ENCODE results near the gene MUC2.

Gene MUC2

GRCh38 chr11:1101318-1102089 is 26.8 kb downstream of the MUC2 start:
- no peak overlapping the region for H3K27ac ChIP-seq (ENCODE audit: insufficient read depth, low read length, poor library complexity, severe bottlenecking)
- H3K9me3 ChIP-seq (ENCODE audit: control insufficient read depth, low read length), result no peaks in the 10 kb centered on the region
- H3K4me1 ChIP-seq (ENCODE audit: control insufficient read depth, insufficient read depth, low read length, poor library complexity, severe bottlenecking), result no peaks in the 10 kb centered on the region
- no peaks in the 10 kb centered on the region for H3K27me3 ChIP-seq (replicated peaks; ENCODE audit: control insufficient read depth, insufficient read depth, low read length, poor library complexity, severe bottlenecking)
- no peak for DNase-seq
- no peaks in the 10 kb centered on the region for H3K36me3 ChIP-seq (ENCODE audit: control insufficient read depth, insufficient read depth, low read length)
- no peak overlapping the region for H3K4me3 ChIP-seq (ENCODE audit: insufficient read depth, low read depth, low read length, poor library complexity, severe bottlenecking)

DNA sequence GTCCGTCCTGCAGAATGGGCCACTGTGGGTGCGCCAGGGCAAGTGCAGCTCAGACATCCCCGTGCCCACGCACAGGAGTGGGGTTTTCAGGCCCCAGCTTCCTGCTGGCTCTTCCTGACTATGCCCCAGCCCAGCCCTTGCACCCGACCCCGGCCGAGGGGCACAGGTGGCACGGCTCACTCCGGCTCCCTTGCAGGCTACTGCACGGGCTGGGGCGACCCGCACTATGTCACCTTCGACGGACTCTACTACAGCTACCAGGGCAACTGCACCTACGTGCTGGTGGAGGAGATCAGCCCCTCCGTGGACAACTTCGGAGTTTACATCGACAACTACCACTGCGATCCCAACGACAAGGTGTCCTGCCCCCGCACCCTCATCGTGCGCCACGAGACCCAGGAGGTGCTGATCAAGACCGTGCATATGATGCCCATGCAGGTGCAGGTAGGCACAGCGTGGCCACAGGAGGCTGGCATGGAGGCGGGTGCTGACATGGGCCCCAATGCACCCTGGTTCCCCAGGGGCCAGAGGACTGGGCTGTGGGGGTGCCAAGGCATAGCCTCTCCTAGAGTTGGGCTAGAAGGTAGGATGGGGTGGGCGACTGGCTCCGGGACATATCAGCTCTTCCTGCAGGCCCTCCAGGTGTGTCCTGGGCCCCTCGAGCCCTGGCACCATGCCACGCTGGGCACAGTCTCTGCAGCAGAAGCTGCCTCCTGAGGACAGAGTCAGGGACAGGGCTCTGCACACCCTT is 27.7 kb downstream of the MUC2 start:
- Histone ChIP-seq H3K27me3 (replicated peaks; ENCODE audit: control insufficient read depth, insufficient read depth, low read length, poor library complexity, severe bottlenecking) (no peaks in the 10 kb centered on the region), H3K9me3 (ENCODE audit: control insufficient read depth, low read length) (no peaks in the 10 kb centered on the region), H3K4me1 (ENCODE audit: control insufficient read depth, insufficient read depth, low read length, poor library complexity, severe bottlenecking) (no peaks in the 10 kb centered on the region), H3K27ac (ENCODE audit: insufficient read depth, low read length, poor library complexity, severe bottlenecking) (no peak overlapping the region), H3K4me3 (ENCODE audit: insufficient read depth, low read depth, low read length, poor library complexity, severe bottlenecking) (no peak overlapping the region), H3K36me3 (ENCODE audit: control insufficient read depth, insufficient read depth, low read length) (no peaks in the 10 kb centered on the region)
- no peak for DNase-seq

- H3K27me3 ChIP-seq (replicated peaks; ENCODE audit: control insufficient read depth, insufficient read depth, low read length, poor library complexity, severe bottlenecking), result no peaks in the 10 kb centered on the region
- H3K36me3 ChIP-seq (ENCODE audit: control insufficient read depth, insufficient read depth, low read length), result no peaks in the 10 kb centered on the region
- no peak overlapping the region for H3K27ac ChIP-seq (ENCODE audit: insufficient read depth, low read length, poor library complexity, severe bottlenecking)
- H3K4me3 ChIP-seq (ENCODE audit: insufficient read depth, low read depth, low read length, poor library complexity, severe bottlenecking), result no peak overlapping the region
- DNase-seq, result no peak
- H3K4me1 ChIP-seq (ENCODE audit: control insufficient read depth, insufficient read depth, low read length, poor library complexity, severe bottlenecking), result no peaks in the 10 kb centered on the region
- H3K9me3 ChIP-seq (ENCODE audit: control insufficient read depth, low read length), result no peaks in the 10 kb centered on the region
Observed at GRCh38 chr11:1102996-1103395, 28.3 kb downstream of the MUC2 start.

GRCh38 chr11:1103401-1104360 is 29.0 kb downstream of the MUC2 start:
- Histone ChIP-seq H3K27ac (ENCODE audit: insufficient read depth, low read length, poor library complexity, severe bottlenecking) (no peak overlapping the region), H3K4me1 (ENCODE audit: control insufficient read depth, insufficient read depth, low read length, poor library complexity, severe bottlenecking) (no peaks in the 10 kb centered on the region), H3K4me3 (ENCODE audit: insufficient read depth, low read depth, low read length, poor library complexity, severe bottlenecking) (no peak overlapping the region), H3K36me3 (ENCODE audit: control insufficient read depth, insufficient read depth, low read length) (no peaks in the 10 kb centered on the region), H3K27me3 (replicated peaks; ENCODE audit: control insufficient read depth, insufficient read depth, low read length, poor library complexity, severe bottlenecking) (no peaks in the 10 kb centered on the region), H3K9me3 (ENCODE audit: control insufficient read depth, low read length) (no peaks in the 10 kb centered on the region)
- DNase-seq, result no peak

- H3K9me3 ChIP-seq (ENCODE audit: control insufficient read depth, low read length), result no peaks in the 10 kb centered on the region
- H3K27me3 ChIP-seq (replicated peaks; ENCODE audit: control insufficient read depth, insufficient read depth, low read length, poor library complexity, severe bottlenecking), result no peaks in the 10 kb centered on the region
- no peaks in the 10 kb centered on the region for H3K4me1 ChIP-seq (ENCODE audit: control insufficient read depth, insufficient read depth, low read length, poor library complexity, severe bottlenecking)
- no peak for DNase-seq
- no peaks in the 10 kb centered on the region for H3K36me3 ChIP-seq (ENCODE audit: control insufficient read depth, insufficient read depth, low read length)
- no peak overlapping the region for H3K4me3 ChIP-seq (ENCODE audit: insufficient read depth, low read depth, low read length, poor library complexity, severe bottlenecking)
- no peak overlapping the region for H3K27ac ChIP-seq (ENCODE audit: insufficient read depth, low read length, poor library complexity, severe bottlenecking)
Observed at GRCh38 chr11:1104411-1105182, 29.9 kb downstream of the MUC2 start.

DNA sequence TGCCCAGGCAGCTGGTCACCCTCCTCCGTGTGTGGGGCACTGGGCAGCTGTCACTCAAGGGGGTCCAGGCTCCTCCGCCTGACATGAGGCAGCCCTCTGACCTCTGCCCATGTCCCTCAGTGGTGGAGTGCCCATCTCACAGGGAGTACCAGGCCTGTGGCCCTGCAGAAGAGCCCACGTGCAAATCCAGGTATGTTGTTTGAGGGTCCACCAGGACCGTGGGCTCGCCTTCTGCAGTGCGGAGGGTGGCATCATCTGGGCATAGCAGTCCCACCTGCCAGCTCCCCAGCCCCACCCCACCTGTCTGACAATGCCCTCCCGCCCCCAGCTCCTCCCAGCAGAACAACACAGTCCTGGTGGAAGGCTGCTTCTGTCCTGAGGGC is 30.5 kb downstream of the MUC2 start:
- H3K27me3 ChIP-seq (replicated peaks; ENCODE audit: control insufficient read depth, insufficient read depth, low read length, poor library complexity, severe bottlenecking), result no peaks in the 10 kb centered on the region

GRCh38 chr11:1106387-1106786 is 31.7 kb downstream of the MUC2 start:
- no peak overlapping the region for H3K4me3 ChIP-seq (ENCODE audit: insufficient read depth, low read depth, low read length, poor library complexity, severe bottlenecking)
- no peaks in the 10 kb centered on the region for H3K36me3 ChIP-seq (ENCODE audit: control insufficient read depth, insufficient read depth, low read length)
- no peak overlapping the region for H3K27ac ChIP-seq (ENCODE audit: insufficient read depth, low read length, poor library complexity, severe bottlenecking)
- DNase-seq, result no peak
- H3K9me3 ChIP-seq (ENCODE audit: control insufficient read depth, low read length), result no peaks in the 10 kb centered on the region
- no peaks in the 10 kb centered on the region for H3K27me3 ChIP-seq (replicated peaks; ENCODE audit: control insufficient read depth, insufficient read depth, low read length, poor library complexity, severe bottlenecking)
- H3K4me1 ChIP-seq (ENCODE audit: control insufficient read depth, insufficient read depth, low read length, poor library complexity, severe bottlenecking), result no peaks in the 10 kb centered on the region

More for the DNA sequence above, 30.5 kb downstream of the MUC2 start:
- Histone ChIP-seq H3K4me3 (ENCODE audit: insufficient read depth, low read depth, low read length, poor library complexity, severe bottlenecking) (no peak overlapping the region), H3K36me3 (ENCODE audit: control insufficient read depth, insufficient read depth, low read length) (no peaks in the 10 kb centered on the region), H3K9me3 (ENCODE audit: control insufficient read depth, low read length) (no peaks in the 10 kb centered on the region), H3K4me1 (ENCODE audit: control insufficient read depth, insufficient read depth, low read length, poor library complexity, severe bottlenecking) (no peaks in the 10 kb centered on the region), H3K27ac (ENCODE audit: insufficient read depth, low read length, poor library complexity, severe bottlenecking) (no peak overlapping the region)
- DNase-seq, result no peak

GRCh38 chr11:1107316-1108245 is 32.9 kb downstream of the MUC2 start:
- H3K4me1 ChIP-seq (ENCODE audit: control insufficient read depth, insufficient read depth, low read length, poor library complexity, severe bottlenecking), result no peaks in the 10 kb centered on the region
- no peaks in the 10 kb centered on the region for H3K27me3 ChIP-seq (replicated peaks; ENCODE audit: control insufficient read depth, insufficient read depth, low read length, poor library complexity, severe bottlenecking)
- no peaks in the 10 kb centered on the region for H3K9me3 ChIP-seq (ENCODE audit: control insufficient read depth, low read length)
- no peak overlapping the region for H3K4me3 ChIP-seq (ENCODE audit: insufficient read depth, low read depth, low read length, poor library complexity, severe bottlenecking)
- no peaks in the 10 kb centered on the region for H3K36me3 ChIP-seq (ENCODE audit: control insufficient read depth, insufficient read depth, low read length)
- H3K27ac ChIP-seq (ENCODE audit: insufficient read depth, low read length, poor library complexity, severe bottlenecking), result no peak overlapping the region
- no peak for DNase-seq
